CD4-positive, alpha-beta T cell treated with Interleukin-1 beta for 1 hour (primary cell): ENCODE measurements around the gene HOXB8.

Experiments used
- DNase-seq, 2 donors: peaks; one replicate each; pipeline ENCODE4 v3.0.0-alpha.2; 2020 to 2022

HOXB8 gene

DNA sequence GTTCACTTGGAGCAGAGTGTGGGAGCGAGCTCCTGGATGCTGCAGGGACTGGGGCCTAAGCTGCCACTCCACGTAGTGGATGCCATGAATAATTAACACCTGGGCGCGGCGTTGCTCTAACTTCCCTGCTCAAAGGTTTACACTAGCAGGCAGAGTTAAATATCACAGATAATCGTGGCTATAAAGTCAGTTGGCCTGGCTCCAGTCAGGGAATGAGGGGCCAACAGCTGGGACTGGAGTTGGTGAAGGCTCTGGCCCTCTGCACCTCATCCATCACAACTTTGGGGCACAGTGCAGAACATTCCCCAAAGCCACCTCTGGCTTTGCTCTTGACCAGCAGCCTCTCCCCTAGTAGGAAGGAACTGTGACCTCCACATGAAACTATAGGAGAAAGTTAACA is 47.9 kb downstream of the HOXB8 start:
- no peak for DNase-seq

DNA sequence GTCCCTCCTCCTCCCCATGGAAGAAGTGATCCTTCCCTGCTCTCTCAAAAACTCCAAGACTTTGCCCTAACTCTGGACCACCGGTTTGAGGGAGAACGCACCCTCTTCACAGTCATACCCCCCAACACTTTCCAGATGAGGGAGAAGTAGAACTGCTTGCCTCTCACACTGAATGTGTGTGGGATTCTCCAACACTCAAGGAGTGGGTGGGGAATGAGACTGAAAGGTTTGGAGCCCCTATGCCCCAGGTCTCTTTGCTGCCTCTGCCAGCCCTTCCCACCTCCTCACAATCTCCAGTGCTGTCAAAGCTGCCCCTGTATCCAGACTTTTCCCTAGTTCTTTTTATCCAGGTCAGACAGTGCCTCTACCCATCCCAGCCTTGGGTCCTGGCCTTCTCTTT is 48.4 kb downstream of the HOXB8 start:
- DNase-seq: no peak

DNA sequence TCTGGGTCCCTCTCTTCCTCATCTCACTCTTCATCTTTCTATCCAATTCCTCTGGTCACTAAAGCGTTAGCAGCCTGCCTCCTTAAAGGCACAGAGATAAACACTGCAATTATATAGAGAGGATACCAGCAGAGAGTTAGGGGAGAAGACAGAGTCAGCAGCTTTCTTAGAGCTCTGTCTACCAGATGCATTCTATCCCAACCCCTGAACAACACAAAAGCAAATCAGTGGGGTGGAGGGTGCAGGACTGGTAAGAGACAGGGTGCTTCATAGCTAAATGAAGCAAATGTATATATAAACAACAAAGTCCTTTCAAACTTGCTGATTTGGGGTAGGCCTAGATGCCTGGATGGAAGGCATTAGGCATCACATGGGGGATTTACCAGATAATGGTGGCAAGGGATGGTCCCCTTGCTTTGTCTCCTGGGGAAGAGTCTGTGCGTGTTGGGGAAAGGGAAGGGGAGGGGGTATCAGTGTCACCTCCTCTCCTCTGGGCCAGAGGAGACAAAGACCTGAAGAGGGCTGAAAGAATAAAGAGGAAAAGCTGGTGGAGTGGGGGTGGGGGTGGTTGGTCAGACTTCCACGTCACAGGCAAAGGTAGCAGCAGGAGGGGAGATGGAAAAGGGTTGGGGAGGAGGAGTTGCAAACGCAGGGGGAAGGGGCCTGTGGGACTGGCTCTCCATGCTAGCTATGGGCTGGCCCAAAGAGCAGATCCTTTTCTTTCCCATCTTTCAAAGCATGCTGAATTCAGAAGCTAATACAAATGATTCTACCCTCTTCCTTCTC is 49.0 kb downstream of the HOXB8 start:
- DNase-seq: no peak

DNA sequence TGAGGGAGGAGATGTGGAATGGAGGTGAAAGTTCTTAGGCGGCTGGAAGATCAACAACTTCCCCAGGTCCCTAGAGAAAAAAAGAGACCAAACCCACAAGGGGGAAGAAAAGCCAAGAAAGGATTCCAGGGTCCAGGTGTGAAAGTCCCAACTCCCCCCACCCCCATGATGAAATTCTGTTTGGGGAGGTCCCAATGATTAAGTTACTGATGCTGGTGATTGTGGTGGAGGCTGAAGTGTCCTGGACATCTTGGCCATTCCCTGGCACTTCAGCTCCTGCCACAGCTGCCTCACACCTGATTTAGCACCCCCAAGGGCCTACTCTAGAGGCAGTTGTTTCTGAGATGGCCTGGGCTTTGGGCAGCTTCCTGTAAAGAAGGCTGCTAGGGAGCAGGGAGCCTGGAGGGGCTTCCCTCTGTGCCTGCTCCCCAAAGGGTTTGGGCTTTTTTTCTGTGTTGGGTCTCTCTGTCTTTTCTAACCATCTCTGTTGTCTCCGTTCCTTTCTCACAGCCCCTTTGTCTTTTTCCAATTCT is 50.0 kb downstream of the HOXB8 start:
- DNase-seq: no peak

DNA sequence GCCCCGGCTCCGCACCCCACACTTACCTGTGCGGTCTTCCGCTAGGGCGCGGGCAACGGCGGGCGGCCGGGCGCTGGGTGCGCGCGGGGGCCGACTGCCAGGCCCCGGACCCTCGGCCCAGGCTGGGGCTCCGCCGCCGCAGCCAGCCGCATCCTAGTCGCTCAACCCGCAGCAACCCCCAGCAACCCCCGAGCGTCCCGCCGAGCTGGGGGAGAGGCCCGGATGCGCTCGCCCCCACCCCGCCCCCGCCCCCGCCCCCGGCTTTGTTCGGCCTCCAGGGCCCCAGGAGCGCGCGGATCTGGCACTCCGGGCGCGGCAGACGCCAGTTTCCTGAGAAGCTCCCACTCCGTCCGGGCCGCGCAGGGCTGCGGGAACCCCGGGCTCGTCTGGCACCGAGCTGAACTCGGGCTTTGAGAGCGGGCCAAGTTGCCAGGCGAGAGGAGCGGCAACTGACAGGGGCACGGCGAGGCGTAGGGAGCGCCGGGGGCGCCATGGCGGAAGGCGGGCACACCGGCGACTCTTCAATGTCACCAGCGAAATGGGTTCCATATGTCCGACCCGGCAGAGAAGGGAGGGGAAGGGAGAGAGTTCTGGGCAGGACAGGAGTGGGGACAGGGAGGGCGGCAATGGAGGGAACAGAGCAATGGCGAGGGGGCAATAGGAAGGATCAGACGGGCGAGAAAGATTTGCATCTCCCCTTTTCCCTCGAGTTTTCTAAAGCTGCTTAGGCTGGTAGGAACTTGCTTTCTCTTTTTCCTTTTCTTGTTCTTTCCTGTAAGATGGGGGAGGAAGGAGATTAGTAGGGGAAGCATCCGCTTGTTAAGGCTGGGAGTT is 50.7 kb downstream of the HOXB8 start:
- no peak for DNase-seq

DNA sequence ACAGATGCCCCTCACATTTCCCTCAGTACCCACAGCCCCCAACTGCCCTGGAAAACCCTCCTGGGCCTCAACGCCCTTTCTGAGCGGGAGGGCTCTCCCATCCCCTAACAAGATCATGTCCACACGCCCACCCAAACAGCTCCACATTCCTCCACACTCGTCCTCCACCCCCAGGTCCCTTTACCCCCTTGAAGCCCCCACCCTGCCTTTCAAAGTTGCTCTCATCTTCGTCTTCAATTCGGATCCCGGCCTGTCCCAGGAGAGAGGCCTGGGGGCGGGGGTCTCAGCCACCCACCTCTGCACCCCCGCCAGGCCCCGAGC is 51.3 kb downstream of the HOXB8 start:
- DNase-seq: no peak

DNA sequence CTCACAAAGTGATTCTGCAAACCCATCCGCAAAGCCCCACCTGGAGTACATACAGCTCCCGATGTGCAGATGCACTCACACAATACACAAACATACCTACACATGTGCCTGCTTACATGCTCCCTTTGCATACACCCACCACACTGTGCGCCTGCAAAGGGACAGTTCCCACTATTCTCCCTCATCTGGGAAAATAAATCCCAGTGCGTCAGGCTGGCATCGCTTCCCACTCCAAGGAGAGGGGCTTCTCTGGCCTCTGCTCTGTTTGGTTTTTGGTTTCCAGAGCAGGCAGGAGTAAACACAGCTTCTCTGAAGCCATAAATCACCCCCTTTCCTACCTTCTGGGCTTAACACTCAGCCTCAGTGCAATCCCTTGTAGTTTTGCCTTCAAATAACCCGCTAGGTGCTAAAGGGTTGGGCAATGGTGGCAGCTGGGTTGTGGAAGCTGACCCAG is 51.7 kb downstream of the HOXB8 start:
- DNase-seq: no peak

DNA sequence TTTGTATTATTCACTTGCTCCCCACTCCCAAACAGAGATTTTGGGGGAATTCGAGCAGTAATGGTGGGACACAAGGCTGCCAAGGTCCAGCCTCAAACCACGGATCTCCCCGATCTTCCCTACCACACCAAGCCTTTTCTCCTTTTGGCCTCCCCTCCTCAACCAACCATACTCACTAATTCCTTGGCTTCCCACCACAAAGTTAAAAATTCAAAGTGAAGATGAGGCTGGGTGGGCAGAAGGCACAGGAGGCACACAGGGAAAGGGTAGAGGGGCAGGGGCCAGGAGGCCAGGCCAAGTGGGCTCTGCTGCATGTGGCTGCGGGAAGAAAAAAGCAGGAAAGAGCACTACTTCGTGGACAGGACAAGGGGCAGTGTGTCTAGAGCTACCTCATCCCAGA is 52.2 kb downstream of the HOXB8 start:
- no peak for DNase-seq
